ENCODE results near the gene KLHDC2. TPM values are rescaled to one million over a fixed set of nuclear protein-coding genes. Genes with fewer than 3 reads are reported as not detected.
"Not testable (repeated sequence)": the region's sequence is repeated elsewhere in the genome, so short reads cannot be mapped to it uniquely, and the experiment has no call there.

The KLHDC2 gene
- polyA plus RNA-seq, 1 of the 3 experiments (the other 2 are of a cell fraction), result 41.1 TPM

DNA sequence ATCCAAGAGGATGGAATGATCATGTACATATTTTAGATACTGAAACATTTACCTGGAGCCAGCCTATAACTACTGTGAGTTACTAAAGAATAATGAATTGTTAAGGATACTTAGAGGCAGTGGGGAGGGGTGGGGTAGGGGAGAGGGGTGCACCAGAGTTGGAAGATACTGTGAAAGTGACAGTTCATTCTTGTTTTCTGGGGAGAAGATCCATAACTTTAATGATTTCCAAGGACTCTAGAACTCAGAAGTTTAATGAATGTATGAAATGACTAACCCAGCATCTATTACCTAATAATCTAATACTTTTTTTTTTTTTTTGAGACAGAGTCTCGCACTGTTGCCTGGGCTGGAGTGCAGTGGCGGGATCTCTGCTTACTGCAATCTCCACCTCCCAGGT, 10.5 kb downstream of the KLHDC2 start:
- no peak for DNase-seq
- Histone ChIP-seq H3K27me3 (ENCODE audit: insufficient read depth) (no peaks in the 10 kb centered on the region), H3K9ac (no peak overlapping the region), H3K9me2 (no peaks in the 10 kb centered on the region), H3K4me1 (ENCODE audit: control insufficient read depth in 1 of 2, insufficient read depth in 2 of 2, low read depth in 1 of 2, low read length in 1 of 2) (no peaks in the 10 kb centered on the region), H3K4me3 (ENCODE audit: low read depth in 2 of 2, low read length in 1 of 2) (no peak overlapping the region), H3K36me3 (replicated peaks in 1 of 2; ENCODE audit: control insufficient read depth in 1 of 2, insufficient read depth in 2 of 2, low read length in 1 of 2) (peaks cover 78 to 86% of the 10 kb centered on the region in 2 experiments), H3F3A (replicated peaks; ENCODE audit: insufficient read depth) (peaks cover 44% of the 10 kb centered on the region), H4K20me1 (ENCODE audit: insufficient read depth) (no peaks in the 10 kb centered on the region), H3K9me3 (no peaks in the 10 kb centered on the region), H3K4me2 (no peak overlapping the region), H3K27ac (ENCODE audit: low read depth in 2 of 2, low read length in 1 of 2) (no peak overlapping the region), H3K79me2 (ENCODE audit: insufficient read depth) (no peaks in the 10 kb centered on the region), H2AFZ (ENCODE audit: low read depth) (no peak overlapping the region)
- ChIA-PET CTCF (no interaction called here), POLR2A (no interaction called here)
- TF ChIP-seq SMC3 (IDR thresholded peaks at IDR 0.05; ENCODE audit: low read depth, low read length) (no peak), MXI1 (IDR thresholded peaks at IDR 0.05; ENCODE audit: low read depth, low read length) (no peak), RXRA (IDR thresholded peaks at IDR 0.05; ENCODE audit: borderline replicate concordance, low read depth) (no peak)
- 96% methylated on average over 2 of the region's 2 CpGs for WGBS (ENCODE audit: low lambda C conversion rate)

GRCh38 chr14:49781040-49781439, 13.1 kb downstream of the KLHDC2 start:
- not testable (repeated sequence) for DNase-seq; H3K9me2 ChIP-seq; H4K20me1 ChIP-seq (ENCODE audit: insufficient read depth); H3K27ac ChIP-seq (ENCODE audit: low read depth in 2 of 2, low read length in 1 of 2); H3K9me3 ChIP-seq; H2AFZ ChIP-seq (ENCODE audit: low read depth); H3K4me2 ChIP-seq; H3K4me3 ChIP-seq (ENCODE audit: low read depth in 2 of 2, low read length in 1 of 2); H3K79me2 ChIP-seq (ENCODE audit: insufficient read depth); H3K9ac ChIP-seq; H3K27me3 ChIP-seq (ENCODE audit: insufficient read depth); H3K4me1 ChIP-seq (ENCODE audit: control insufficient read depth in 1 of 2, insufficient read depth in 2 of 2, low read depth in 1 of 2, low read length in 1 of 2)
- Histone ChIP-seq H3K36me3 (replicated peaks in 1 of 2; ENCODE audit: control insufficient read depth in 1 of 2, insufficient read depth in 2 of 2, low read length in 1 of 2) (peaks cover 79 to 88% of the 10 kb centered on the region in 2 experiments), H3F3A (replicated peaks; ENCODE audit: insufficient read depth) (peaks cover 59% of the 10 kb centered on the region)
- 97% methylated on average over 7 of the region's 7 CpGs for WGBS (ENCODE audit: low lambda C conversion rate)
- ChIA-PET POLR2A (interaction anchor here (1.3 kb wide), 1 partner anchor 10 kb away, joined by 3 read pairs; no protein-coding TSS in a partner anchor), CTCF (interaction anchor here (1.7 to 2.2 kb wide), 2 partner anchors 13 to 147 kb away, joined by 6 read pairs; partner anchors contain the start of gene KLHDC2)

GRCh38 chr14:49783394-49784014, 15.6 kb downstream of the KLHDC2 start:
- no peak overlapping the region for H3K9ac ChIP-seq
- TF ChIP-seq GABPA (IDR thresholded peaks at IDR 0.05; ENCODE audit: low read depth), result no peak
- TF ChIP-seq TEAD4 (IDR thresholded peaks at IDR 0.05; ENCODE audit: borderline replicate concordance, insufficient read depth), result no peak
- no peak for TF ChIP-seq RAD21 (IDR thresholded peaks at IDR 0.05; ENCODE audit: low read length)
- no peak for TF ChIP-seq GATA2 (CRISPR knock-in tag; IDR thresholded peaks at IDR 0.05)
- TF ChIP-seq RCOR1 (IDR thresholded peaks at IDR 0.05; ENCODE audit: low read length), result no peak
- no peak for TF ChIP-seq SIN3A (IDR thresholded peaks at IDR 0.05; ENCODE audit: borderline replicate concordance, low read depth, low read length)
- TF ChIP-seq, protein P1, sequence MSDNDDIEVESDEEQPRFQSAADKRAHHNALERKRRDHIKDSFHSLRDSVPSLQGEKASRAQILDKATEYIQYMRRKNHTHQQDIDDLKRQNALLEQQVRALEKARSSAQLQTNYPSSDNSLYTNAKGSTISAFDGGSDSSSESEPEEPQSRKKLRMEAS (IDR thresholded peaks at IDR 0.05; ENCODE audit: low read depth), result no peak
- no peak for TF ChIP-seq NFIC (IDR thresholded peaks at IDR 0.05; ENCODE audit: borderline replicate concordance)
- TF ChIP-seq EP300 (IDR thresholded peaks at IDR 0.05; ENCODE audit: borderline replicate concordance in 1 of 2, low read depth in 1 of 2, low read length in 1 of 2), result no peak
- TF ChIP-seq FOSL2 (IDR thresholded peaks at IDR 0.05; ENCODE audit: borderline replicate concordance, low read depth), result no peak
- H3K36me3 ChIP-seq (replicated peaks in 1 of 2; ENCODE audit: control insufficient read depth in 1 of 2, insufficient read depth in 2 of 2, low read length in 1 of 2), result peaks cover 82 to 96% of the 10 kb centered on the region in 2 experiments
- POLR2A ChIA-PET, result no interaction called here
- H3K4me2 ChIP-seq, result no peak overlapping the region
- H3K79me2 ChIP-seq (ENCODE audit: insufficient read depth), result peaks cover 2% of the 10 kb centered on the region; the same call in 1 of the 2 replicates
- no peak overlapping the region for H2AFZ ChIP-seq (ENCODE audit: low read depth)
- no peak for DNase-seq
- no peak overlapping the region for H3K27ac ChIP-seq (ENCODE audit: low read depth in 2 of 2, low read length in 1 of 2)
- 96% methylated on average over 3 of the region's 3 CpGs for WGBS (ENCODE audit: low lambda C conversion rate)
- no peaks in the 10 kb centered on the region for H3K9me3 ChIP-seq
- 0 out of 2 replicates have a peak, but pooled peaks cover 3% of the 10 kb centered on the region for H4K20me1 ChIP-seq (ENCODE audit: insufficient read depth)
- H3K9me2 ChIP-seq, result no peaks in the 10 kb centered on the region
- no peaks in the 10 kb centered on the region for H3K27me3 ChIP-seq (ENCODE audit: insufficient read depth)
- H3K4me1 ChIP-seq (ENCODE audit: control insufficient read depth in 1 of 2, insufficient read depth in 2 of 2, low read depth in 1 of 2, low read length in 1 of 2), result no peaks in the 10 kb centered on the region
- no peak overlapping the region for H3K4me3 ChIP-seq (ENCODE audit: low read depth in 2 of 2, low read length in 1 of 2)
- peaks cover 70% of the 10 kb centered on the region for H3F3A ChIP-seq (replicated peaks; ENCODE audit: insufficient read depth)
- CTCF ChIA-PET, result interaction anchor here (1.2 kb wide), 1 partner anchor 14 kb away, joined by 3 read pairs; no protein-coding TSS in a partner anchor

Data from SK-N-SH (cell line).